Endothelial cell of umbilical vein (primary cell): ENCODE measurements around the gene TTC33. TPM values are rescaled to one million over a fixed set of nuclear protein-coding genes. Genes with fewer than 3 reads are reported as not detected.

Source experiments
- BruUV-seq: library from RNA; stranded (reverse); fragments of 400-500 nt; replicated peaks from 2 replicates; lab custom pipeline; 2021; lab: Mats Ljungman, UMichigan
- CTCF ChIA-PET: fragments of 300-600, 350-600 bp; sonication (Branson Sonifier 250); formaldehyde crosslinking; loops from one replicate; lab custom pipeline; 2021; ENCODE audit warnings: antibody characterized with exemption, inconsistent platforms; lab: Charles Lee
- POLR2A ChIA-PET: fragments of 300-600, 350-600 bp; sonication (Branson Sonifier 250); formaldehyde crosslinking; loops from one replicate; lab custom pipeline; 2021; ENCODE audit warnings: antibody characterized with exemption, inconsistent platforms; lab: Charles Lee
- DNase-seq: peaks from one replicate; pipeline ENCODE4 v3.0.0-alpha.2; 2011; ENCODE audit warnings: low read depth, low spot score
- FAIRE-seq: peaks from 2 replicates; lab custom pipeline; 2011; peaks lifted over from hg19 to GRCh38; lab: Jason Lieb, UNC
- H2AFZ ChIP-seq: 2 replicates; pipeline ENCODE4 v1.6.0; 2012; ENCODE audit warnings: low read depth, low read length, control low read depth, inconsistent platforms
- H3K27ac ChIP-seq: 2 replicates; pipeline ENCODE4 v1.5.1; 2011; ENCODE audit warnings: low read depth, mild to moderate bottlenecking, control low read depth, low read length, moderate library complexity; ENCODE audit not compliant: insufficient read depth
- H3K27me3 ChIP-seq, 2 experiments: 2 replicates each; pipeline versions ENCODE4 v1.6.0 to v1.6.1; 2011; ENCODE audit warnings: low read length in 2 of 2, mixed read lengths in 1 of 2; ENCODE audit not compliant: control insufficient read depth in 2 of 2, insufficient read depth in 2 of 2
- H3K36me3 ChIP-seq, 2 experiments: 2 replicates in 1 of 2; 3 replicates in 1 of 2; pipeline ENCODE4 v1.5.1; 2011; ENCODE audit warnings: low read length in 2 of 2, mild to moderate bottlenecking in 1 of 2, moderate library complexity in 1 of 2; ENCODE audit not compliant: control insufficient read depth in 2 of 2, insufficient read depth in 2 of 2; ENCODE audit errors: extremely low read depth in 1 of 2
- H3K4me1 ChIP-seq: 3 replicates; pipeline ENCODE4 v1.5.1; 2011; ENCODE audit warnings: mild to moderate bottlenecking, low read length; ENCODE audit not compliant: control insufficient read depth, insufficient read depth; ENCODE audit errors: extremely low read depth
- H3K4me2 ChIP-seq: 2 replicates; pipeline ENCODE4 v1.6.1; 2011; ENCODE audit warnings: low read length, control low read depth, mixed read lengths; ENCODE audit not compliant: insufficient read depth
- H3K4me3 ChIP-seq, 3 experiments: fragments of 200-600 bp in 1 of 3; sonication (generic), shearing (Covaris generic) in 1 of 3; replicated peaks in 1 of 3; 2 replicates each; pipeline ENCODE4 v1.5.1; 2011 to 2016; ENCODE audit warnings: control low read depth in 3 of 3, low read length in 3 of 3, mild to moderate bottlenecking in 2 of 3, inconsistent platforms in 1 of 3, low read depth in 1 of 3, moderate library complexity in 1 of 3; ENCODE audit not compliant: insufficient read depth in 1 of 3
- H3K79me2 ChIP-seq: 2 replicates; pipeline ENCODE4 v1.6.0; 2012; ENCODE audit warnings: low read length, inconsistent platforms; ENCODE audit not compliant: control insufficient read depth, insufficient read depth
- H3K9ac ChIP-seq: replicated peaks from 2 replicates; pipeline ENCODE3; 2011; ENCODE audit warnings: low read length, control low read depth; ENCODE audit not compliant: insufficient read depth; ENCODE audit errors: extremely low read depth
- H3K9me1 ChIP-seq: replicated peaks from 3 replicates; pipeline ENCODE4 v1.6.0; 2011; ENCODE audit warnings: mild to moderate bottlenecking, low read length; ENCODE audit not compliant: control insufficient read depth, insufficient read depth; ENCODE audit errors: extremely low read depth
- H3K9me3 ChIP-seq: replicated peaks from 2 replicates; pipeline ENCODE4 v1.5.1; 2012; ENCODE audit warnings: low read length, inconsistent platforms; ENCODE audit not compliant: control insufficient read depth, insufficient read depth
- H4K20me1 ChIP-seq: replicated peaks from 2 replicates; pipeline ENCODE3; 2011; ENCODE audit warnings: mild to moderate bottlenecking, low read length; ENCODE audit not compliant: control insufficient read depth, insufficient read depth; ENCODE audit errors: extremely low read depth
- EZH2 ChIP-seq: IDR thresholded peaks from 2 replicates; pipeline ENCODE4 v1.6.1; 2012; ENCODE audit warnings: borderline replicate concordance, low read depth, mild to moderate bottlenecking, moderate library complexity, low read length, inconsistent platforms; ENCODE audit not compliant: severe bottlenecking
- FOS ChIP-seq: IDR thresholded peaks from 2 replicates; pipeline ENCODE4 v1.6.1; 2011; ENCODE audit warnings: mild to moderate bottlenecking, low read length, moderate library complexity, borderline replicate concordance; ENCODE audit not compliant: insufficient read depth
- GATA2 ChIP-seq: IDR thresholded peaks from 2 replicates; pipeline ENCODE4 v1.7.0; 2011; ENCODE audit warnings: low read depth, mild to moderate bottlenecking, moderate library complexity, mixed read lengths, low read length; ENCODE audit not compliant: insufficient read length, insufficient read depth
- JUN ChIP-seq: IDR thresholded peaks from 2 replicates; pipeline ENCODE4 v1.6.1; 2011; ENCODE audit warnings: borderline replicate concordance, low read depth; ENCODE audit not compliant: insufficient read length, insufficient read depth
- MAX ChIP-seq: IDR thresholded peaks from 2 replicates; pipeline ENCODE4 v1.6.1; 2011; ENCODE audit not compliant: insufficient read depth, insufficient read length
- MYC ChIP-seq: IDR thresholded peaks from one replicate; pipeline ENCODE4 v1.6.1; 2011; ENCODE audit warnings: mild to moderate bottlenecking, low read depth, low read length
- POLR2A ChIP-seq: IDR thresholded peaks from 2 replicates; pipeline ENCODE4 v1.6.1; 2012; ENCODE audit warnings: low read depth, mild to moderate bottlenecking, control low read depth, low read length
- POLR2AphosphoS5 ChIP-seq: IDR thresholded peaks from 2 replicates; pipeline ENCODE4 v1.6.1; 2012; ENCODE audit warnings: low read depth, mild to moderate bottlenecking, control low read depth, low read length, moderate library complexity; ENCODE audit not compliant: insufficient read depth
- dilution Hi-C: fragments of 300-500 bp; cut with MboI; formaldehyde crosslinking; loops from one replicate; pipeline ENCODE4 v1.15.0; 2019; ENCODE audit warnings: low sequenced_read_pairs; ENCODE audit not compliant: extremely low pct_ligation_motif_present
- intact Hi-C: fragments of 100-400 bp; cut with micrococcal nuclease; formaldehyde crosslinking; loops from one replicate; pipeline ENCODE4 v1.10.0; 2022
- polyA plus RNA-seq, 4 experiments: library from polyadenylated mRNA; depleted of rRNA in 3 of 4; stranded (reverse) in 3 of 4; unstranded in 1 of 4; fragments of >200 nt; gene quantifications; 2 replicates each; pipeline versions ENCODE4 v1.2.1 to v1.2.3, GENCODE V29; 2011 to 2012; ENCODE audit warnings: missing spikeins in 1 of 4
- total RNA-seq: library from RNA; stranded (reverse); gene quantifications from 2 replicates; pipeline ENCODE4 v1.2.3, GENCODE V29; 2021
- TF ChIP-seq, protein P1 (sequence below), 2 donors: IDR thresholded peaks; 1 replicate in 1 of 2; 2 replicates in 1 of 2; pipeline ENCODE4 v1.5.1; 2011; ENCODE audit warnings: low read length in 2 of 2, mild to moderate bottlenecking in 2 of 2, moderate library complexity in 2 of 2, control low read depth in 1 of 2, inconsistent platforms in 1 of 2, low read depth in 1 of 2; ENCODE audit not compliant: insufficient read depth in 1 of 2; ENCODE audit errors: extremely low read depth in 1 of 2

Gene TTC33
- total and polyA plus RNA-seq, 2 donors (not counting 3 experiments of a cell fraction or from before 2014, with no cell fraction given) = 2.2 to 11.7 TPM

DNA sequence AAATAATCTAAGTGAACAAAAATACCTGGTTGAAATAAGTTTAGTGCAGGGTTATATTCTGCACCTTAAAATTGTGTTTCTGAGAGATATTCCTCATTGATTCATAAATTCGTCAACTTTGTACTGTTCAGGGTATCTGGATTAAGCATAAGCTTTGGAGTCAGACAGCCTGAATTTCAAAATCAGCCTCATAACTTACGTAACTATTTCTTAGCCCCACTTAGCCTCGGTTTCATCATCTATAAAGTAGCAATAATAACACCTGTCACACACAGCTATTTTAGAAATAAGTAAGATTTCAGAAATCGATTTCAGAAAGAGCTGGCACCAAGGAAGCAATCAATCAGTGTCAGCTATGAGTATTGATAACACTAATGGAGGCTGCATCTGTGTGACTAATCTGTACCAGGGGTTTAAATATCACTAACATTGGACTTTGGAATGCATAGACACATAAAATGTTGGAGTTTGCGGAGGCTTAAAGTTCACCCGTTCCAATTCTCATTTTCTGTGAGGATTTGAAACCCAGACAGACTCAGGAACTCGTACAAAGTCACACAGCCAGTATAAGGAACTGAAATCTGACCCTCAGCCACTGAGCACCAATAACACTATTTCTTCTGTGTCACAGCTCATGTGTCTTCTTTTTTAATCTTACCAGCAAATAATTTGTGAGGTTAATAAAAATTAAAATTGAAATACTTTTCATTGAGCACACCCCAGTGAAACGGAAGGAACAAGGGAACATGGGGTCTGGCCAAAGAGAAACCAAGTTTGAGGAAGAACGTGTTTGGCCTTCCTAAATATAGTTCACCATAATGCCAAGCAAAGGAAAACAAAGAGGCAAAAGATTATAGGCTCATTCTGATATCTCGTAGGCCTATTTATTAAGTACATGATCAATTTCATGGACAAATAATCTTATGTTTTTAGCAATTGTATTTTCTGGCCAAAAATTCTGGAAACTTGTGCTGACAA is 270.5 kb downstream of the TTC33 start:
- CTCF ChIA-PET = no interaction called here
- intact Hi-C loops (no loop called here), dilution Hi-C loops (no loop called here)
- Histone ChIP-seq H4K20me1 (no peaks in the 10 kb centered on the region), H3K79me2 (no peaks in the 10 kb centered on the region), H3K9me1 (no peaks in the 10 kb centered on the region), H3K9me3 (no peaks in the 10 kb centered on the region), H3K27ac (no peak overlapping the region), H3K4me2 (no peak overlapping the region), H3K27me3 (no peaks in the 10 kb centered on the region), H3K4me1 (no peaks in the 10 kb centered on the region), H2AFZ (no peak overlapping the region), H3K9ac (no peak overlapping the region), H3K36me3 (no peaks in the 10 kb centered on the region), H3K4me3 (no peak overlapping the region)
- no TSS peak for BruUV-seq
- FAIRE-seq (no peak), DNase-seq (no peak)
- POLR2A ChIA-PET = no interaction called here
- no peak for TF ChIP-seq GATA2
- TF ChIP-seq, protein P1, sequence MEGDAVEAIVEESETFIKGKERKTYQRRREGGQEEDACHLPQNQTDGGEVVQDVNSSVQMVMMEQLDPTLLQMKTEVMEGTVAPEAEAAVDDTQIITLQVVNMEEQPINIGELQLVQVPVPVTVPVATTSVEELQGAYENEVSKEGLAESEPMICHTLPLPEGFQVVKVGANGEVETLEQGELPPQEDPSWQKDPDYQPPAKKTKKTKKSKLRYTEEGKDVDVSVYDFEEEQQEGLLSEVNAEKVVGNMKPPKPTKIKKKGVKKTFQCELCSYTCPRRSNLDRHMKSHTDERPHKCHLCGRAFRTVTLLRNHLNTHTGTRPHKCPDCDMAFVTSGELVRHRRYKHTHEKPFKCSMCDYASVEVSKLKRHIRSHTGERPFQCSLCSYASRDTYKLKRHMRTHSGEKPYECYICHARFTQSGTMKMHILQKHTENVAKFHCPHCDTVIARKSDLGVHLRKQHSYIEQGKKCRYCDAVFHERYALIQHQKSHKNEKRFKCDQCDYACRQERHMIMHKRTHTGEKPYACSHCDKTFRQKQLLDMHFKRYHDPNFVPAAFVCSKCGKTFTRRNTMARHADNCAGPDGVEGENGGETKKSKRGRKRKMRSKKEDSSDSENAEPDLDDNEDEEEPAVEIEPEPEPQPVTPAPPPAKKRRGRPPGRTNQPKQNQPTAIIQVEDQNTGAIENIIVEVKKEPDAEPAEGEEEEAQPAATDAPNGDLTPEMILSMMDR (IDR thresholded peaks at IDR 0.05; ENCODE audit: extremely low read depth in 1 of 2, insufficient read depth in 1 of 2, low read depth in 1 of 2, low read length in 2 of 2) = no peak
- no peak for TF ChIP-seq JUN
- TF ChIP-seq POLR2A = no peak
- TF ChIP-seq MAX = no peak
- TF ChIP-seq EZH2 = no peak
- no peak for TF ChIP-seq MYC
- TF ChIP-seq POLR2AphosphoS5 = no peak
- TF ChIP-seq FOS = no peak
